Panc1 (cell line): ENCODE data around the gene VOPP1. TPM values are rescaled to one million over a fixed set of nuclear protein-coding genes. Genes with fewer than 3 reads are reported as not detected.

Experiments used
- ATAC-seq: fragments of 200-7000 bp; cut with Tn5 transposase; 2 replicates; pipeline ENCODE4 v1.9.1; 2020; ENCODE audit warnings: mild to moderate bottlenecking, moderate library complexity
- BruUV-seq: library from RNA; stranded (reverse); fragments of 400-500 nt; replicated peaks from 2 replicates; lab custom pipeline; 2021; lab: Mats Ljungman, UMichigan
- CTCF ChIA-PET: fragments of 300-600 bp; sonication (Branson Sonifier 250); formaldehyde crosslinking; loops from one replicate; lab custom pipeline; 2022; ENCODE audit warnings: antibody characterized with exemption; lab: Charles Lee
- POLR2A ChIA-PET: fragments of 300-600 bp; sonication (Branson Sonifier 250); formaldehyde crosslinking; loops from one replicate; lab custom pipeline; 2022; ENCODE audit warnings: antibody characterized with exemption; lab: Charles Lee
- DNase-seq: peaks from one replicate; pipeline ENCODE4 v3.0.0-alpha.2; 2010; ENCODE audit warnings: low read depth, low spot score
- H3K27ac ChIP-seq: 2 replicates; pipeline ENCODE4 v1.5.1; 2011; ENCODE audit warnings: mild to moderate bottlenecking, low read length, inconsistent platforms
- H3K27me3 ChIP-seq: fragments of 200-500 bp; sonication (Bioruptor generic); 2 replicates; pipeline ENCODE4 v1.6.0; 2014; ENCODE audit warnings: low read length, inconsistent platforms; ENCODE audit not compliant: control insufficient read depth, insufficient read depth
- H3K36me3 ChIP-seq: fragments of 200-500 bp; sonication (Bioruptor generic); 2 replicates; pipeline ENCODE4 v1.5.1; 2014; ENCODE audit warnings: inconsistent platforms, mild to moderate bottlenecking, low read length, moderate library complexity; ENCODE audit not compliant: control insufficient read depth, insufficient read depth
- H3K4me1 ChIP-seq: 2 replicates; pipeline ENCODE4 v1.5.1; 2011; ENCODE audit warnings: inconsistent platforms, mild to moderate bottlenecking, low read length, moderate library complexity; ENCODE audit not compliant: control insufficient read depth, insufficient read depth
- H3K4me3 ChIP-seq, 2 experiments: 2 replicates each; pipeline ENCODE4 v1.5.1; 2011 to 2012; ENCODE audit warnings: low read depth in 2 of 2, low read length in 2 of 2, mild to moderate bottlenecking in 2 of 2, inconsistent platforms in 1 of 2, moderate library complexity in 1 of 2
- H3K9me3 ChIP-seq: fragments of 200-500 bp; sonication (Bioruptor generic); 2 replicates; pipeline ENCODE4 v1.5.1; 2014; ENCODE audit warnings: low read depth, mild to moderate bottlenecking, inconsistent platforms, low read length, moderate library complexity; ENCODE audit not compliant: control insufficient read depth, insufficient read depth
- CTCF ChIP-seq: fragments of 450-650 bp; IDR thresholded peaks from 2 replicates; pipeline ENCODE4 v1.5.1; 2017; ENCODE audit warnings: mild to moderate bottlenecking
- POLR2AphosphoS5 ChIP-seq: IDR thresholded peaks from 2 replicates; pipeline ENCODE4 v1.6.1; 2012; ENCODE audit warnings: mild to moderate bottlenecking, low read depth, low read length, moderate library complexity
- REST ChIP-seq, 2 experiments: IDR thresholded peaks; 2 replicates each; pipeline ENCODE4 v1.6.1; 2011 to 2012; ENCODE audit warnings: low read depth in 2 of 2, control low read depth in 1 of 2, low read length in 1 of 2, mild to moderate bottlenecking in 1 of 2, moderate library complexity in 1 of 2; ENCODE audit not compliant: insufficient read depth in 1 of 2
- SIN3A ChIP-seq: IDR thresholded peaks from 2 replicates; pipeline ENCODE4 v1.6.1; 2012; ENCODE audit warnings: low read depth, mild to moderate bottlenecking, low read length, moderate library complexity, borderline replicate concordance; ENCODE audit not compliant: insufficient read depth
- TCF7L2 ChIP-seq: IDR thresholded peaks from 2 replicates; pipeline ENCODE4 v1.6.1; 2011; ENCODE audit warnings: mild to moderate bottlenecking, low read depth, low read length, inconsistent platforms
- in situ Hi-C: cut with HindIII; loops from 2 replicates; pipeline ENCODE4 v1.10.0; 2016; ENCODE audit warnings: low sequenced_read_pairs, low pct_unique_long_range_greater_than_20kb
- intact Hi-C: fragments of 100-400 bp; cut with micrococcal nuclease; formaldehyde crosslinking; loops from one replicate; pipeline ENCODE4 v1.10.0; 2022; ENCODE audit not compliant: unreplicated experiment
- total RNA-seq: library from RNA; stranded (reverse); gene quantifications from one replicate; pipeline ENCODE4 v1.2.1, GENCODE V29; 2021; ENCODE audit not compliant: unreplicated experiment

The VOPP1 gene
- total RNA-seq, 1 experiment from 2014 or later: 131 TPM

GRCh38 chr7:55538538-55538937 lies 33.8 kb downstream of the VOPP1 start:
- intact Hi-C loops (no loop called here), in situ Hi-C loops (no loop called here)
- no peaks in the 10 kb centered on the region for H3K36me3 ChIP-seq
- ChIA-PET POLR2A (interaction anchor here (0.6 kb wide), 1 partner anchor 292 kb away, joined by 3 read pairs; no protein-coding TSS in a partner anchor), CTCF (interaction anchor here (0.6 kb wide), 1 partner anchor 10 kb away, joined by 3 read pairs; no protein-coding TSS in a partner anchor)
- no peak overlapping the region for H3K4me3 ChIP-seq
- peaks cover 24% of the 10 kb centered on the region for H3K4me1 ChIP-seq
- BruUV-seq: no TSS peak
- no peak for ATAC-seq
- no peak overlapping the region for H3K27ac ChIP-seq
- no peaks in the 10 kb centered on the region for H3K9me3 ChIP-seq
- DNase-seq: no peak
- H3K27me3 ChIP-seq: no peaks in the 10 kb centered on the region
- TF ChIP-seq SIN3A: no peak
- TF ChIP-seq TCF7L2: no peak
- TF ChIP-seq CTCF: no peak
- no peak for TF ChIP-seq REST (IDR thresholded peaks at IDR 0.05; ENCODE audit: insufficient read depth in 1 of 2, low read depth in 2 of 2, low read length in 1 of 2)

- no peak overlapping the region for H3K27ac ChIP-seq
- no peak overlapping the region for H3K4me3 ChIP-seq
- TF ChIP-seq SIN3A: no peak
- TF ChIP-seq CTCF: no peak
- no peak for TF ChIP-seq REST (IDR thresholded peaks at IDR 0.05; ENCODE audit: insufficient read depth in 1 of 2, low read depth in 2 of 2, low read length in 1 of 2)
- no peak for TF ChIP-seq TCF7L2
- no peak for TF ChIP-seq POLR2AphosphoS5
- H3K4me1 ChIP-seq: peaks cover 34% of the 10 kb centered on the region
- no TSS peak for BruUV-seq
- ChIA-PET POLR2A (no interaction called here), CTCF (no interaction called here)
- ATAC-seq (no peak), DNase-seq (no peak)
- intact Hi-C loops (no loop called here), in situ Hi-C loops (no loop called here)
- H3K36me3 ChIP-seq: no peaks in the 10 kb centered on the region
- H3K9me3 ChIP-seq: no peaks in the 10 kb centered on the region
- H3K27me3 ChIP-seq: no peaks in the 10 kb centered on the region
These were observed 34.8 kb downstream of the VOPP1 start for GRCh38 chr7:55537458-55537990.
